ENCODE measurements around the gene SPDYE2B.
"Not testable (repeated sequence)": the region's sequence is repeated elsewhere in the genome, so short reads cannot be mapped to it uniquely, and the experiment has no call there.

SPDYE2B gene

DNA sequence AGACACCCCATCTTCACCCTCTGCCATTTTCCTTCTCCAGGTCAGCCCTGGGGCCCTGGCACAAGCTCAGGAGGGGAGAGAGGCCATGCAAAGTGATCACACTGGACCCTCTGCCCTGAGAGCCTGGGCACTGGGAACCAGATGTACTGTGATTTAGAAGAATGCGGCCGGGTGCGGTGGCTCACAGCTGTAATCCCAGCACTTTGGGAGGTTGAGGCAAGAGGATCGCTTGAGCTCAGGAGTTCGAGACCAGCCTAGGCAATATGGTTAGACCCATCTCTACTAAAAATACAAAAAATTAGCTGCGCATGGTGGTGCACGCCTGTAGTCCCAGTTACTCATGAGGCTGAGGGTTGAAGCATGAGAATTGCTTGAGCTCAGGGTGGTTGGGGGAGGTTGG is 2.3 kb upstream of the SPDYE2B start:
- DNase-seq, result peak; percentile 52

GRCh38 chr7:102664765-102665164 is 14.6 kb downstream of the SPDYE2B start:
- peak; percentile 43 for DNase-seq

DNA sequence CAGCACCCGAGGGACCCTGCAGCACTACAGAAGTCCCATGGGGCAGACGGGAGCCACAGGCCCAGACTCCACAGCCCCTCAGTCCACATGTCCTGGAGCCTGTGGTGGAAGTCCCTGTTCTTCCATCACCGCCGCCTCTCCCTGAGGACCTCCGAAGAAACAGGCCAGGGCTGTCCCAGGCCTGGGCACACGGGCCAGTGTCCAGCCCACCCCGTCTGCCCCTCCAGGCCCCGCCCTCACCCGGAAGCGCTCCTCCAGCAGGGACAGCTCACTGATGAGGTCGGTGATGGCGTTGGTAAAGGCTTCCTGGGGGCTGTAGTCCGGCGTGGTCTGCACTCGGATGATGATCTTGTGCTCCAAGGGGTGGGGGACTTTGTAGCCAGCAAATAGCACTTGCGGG is 16.7 kb downstream of the SPDYE2B start:
- DNase-seq, result not testable (repeated sequence)

DNA sequence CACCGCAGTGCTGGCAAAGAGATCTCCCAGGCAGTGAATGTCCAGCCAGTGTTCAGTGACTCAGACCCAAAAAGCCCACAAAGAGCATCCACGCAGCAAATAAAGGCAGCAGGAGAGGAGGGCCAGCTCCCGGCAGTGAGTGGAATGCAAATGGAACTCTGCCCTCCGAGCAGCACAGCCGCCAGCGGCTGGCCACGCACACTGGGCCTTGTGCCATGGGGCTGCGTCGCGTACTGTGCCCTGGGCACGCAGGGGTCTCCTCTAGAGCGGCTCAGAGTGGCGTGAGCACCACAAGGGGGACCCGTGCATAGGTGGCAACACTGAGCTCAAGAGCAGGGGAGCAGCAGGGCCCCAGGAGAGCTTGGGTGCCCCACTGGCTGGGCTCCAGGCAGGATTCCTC is 17.4 kb downstream of the SPDYE2B start:
- DNase-seq, result not testable (repeated sequence)

- DNase-seq, result not testable (repeated sequence)
These were observed 21.2 kb downstream of the SPDYE2B start, which contains the start of gene POLR2J2 for GRCh38 chr7:102671166-102671955. Gene POLR2J2 (minus strand): TSS chr7:102671663. CDS start chr7:102671601, 62 bp downstream.

DNA sequence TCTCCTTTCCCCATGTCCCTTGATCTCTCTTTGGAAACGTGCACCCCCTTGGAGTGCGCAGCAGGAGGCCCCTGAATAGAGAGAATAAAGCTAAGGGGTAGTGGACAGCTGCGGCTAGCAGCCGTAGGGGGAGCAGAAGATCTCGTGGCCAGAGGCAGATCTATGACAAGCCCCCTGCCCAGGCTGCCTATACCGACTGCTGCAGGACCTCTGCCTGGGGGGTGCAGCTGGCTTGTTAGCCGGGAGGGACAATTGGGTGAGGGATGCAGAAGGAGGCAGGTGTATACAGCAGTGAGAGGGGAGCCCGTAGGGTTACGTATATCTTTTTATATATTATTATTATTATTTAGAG is 21.8 kb downstream of the SPDYE2B start:
- not testable (repeated sequence) for DNase-seq

GRCh38 chr7:102673447-102674067 is 23.4 kb downstream of the SPDYE2B start:
- peak; percentile 52 for DNase-seq

GRCh38 chr7:102675545-102675944 is 25.4 kb downstream of the SPDYE2B start:
- peak; percentile 67 for DNase-seq

- not testable (repeated sequence) for DNase-seq
These were observed 30.7 kb downstream of the SPDYE2B start for GRCh38 chr7:102680780-102681179.

- not testable (repeated sequence) for DNase-seq
These were observed 32.4 kb downstream of the SPDYE2B start for GRCh38 chr7:102682560-102682959.

- DNase-seq, result not testable (repeated sequence)
These were observed 38.3 kb downstream of the SPDYE2B start for GRCh38 chr7:102688299-102689036.

DNA sequence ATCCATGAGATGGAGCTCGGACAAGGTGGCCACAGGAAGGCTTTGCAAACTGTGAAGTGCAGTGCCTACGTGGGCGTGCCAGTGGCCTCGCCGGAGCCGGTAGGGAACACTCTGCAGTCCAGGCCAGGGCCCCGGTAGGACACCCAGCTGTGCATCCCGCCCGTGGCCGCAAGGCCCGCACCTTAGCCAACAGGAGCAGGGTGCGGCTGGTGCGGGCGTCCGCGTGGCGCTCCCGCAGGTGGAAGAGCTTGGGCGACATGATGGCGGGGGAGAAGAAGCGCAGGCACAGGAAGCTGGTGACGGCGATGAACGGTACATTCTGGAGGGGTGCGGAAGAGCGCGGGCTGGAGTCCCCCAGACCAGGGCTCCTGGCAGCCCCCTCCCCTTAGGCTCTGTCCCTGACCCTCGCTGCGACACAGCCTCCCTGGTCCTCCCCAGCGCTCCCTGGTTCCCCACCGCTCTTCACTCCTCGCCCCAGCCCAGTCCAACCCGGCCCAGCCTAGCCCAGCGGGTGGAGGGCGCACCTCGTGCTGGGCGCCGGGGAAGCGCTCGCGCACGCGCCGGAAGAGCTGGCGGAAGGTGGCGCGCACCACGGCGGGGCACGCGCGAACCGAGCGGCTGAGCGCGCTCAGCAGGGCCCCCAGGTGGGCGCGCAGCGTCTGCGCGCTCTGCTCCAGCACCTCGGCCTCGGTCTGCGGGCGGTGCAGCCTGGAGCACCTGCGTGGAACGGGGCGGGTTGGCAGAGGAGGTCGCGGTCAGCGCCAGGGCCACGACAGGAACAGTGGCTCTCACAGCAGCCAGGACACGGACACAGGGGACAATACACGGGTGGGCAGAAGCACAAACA is 39.5 kb downstream of the SPDYE2B start:
- DNase-seq, result peak; percentile 60

DNA sequence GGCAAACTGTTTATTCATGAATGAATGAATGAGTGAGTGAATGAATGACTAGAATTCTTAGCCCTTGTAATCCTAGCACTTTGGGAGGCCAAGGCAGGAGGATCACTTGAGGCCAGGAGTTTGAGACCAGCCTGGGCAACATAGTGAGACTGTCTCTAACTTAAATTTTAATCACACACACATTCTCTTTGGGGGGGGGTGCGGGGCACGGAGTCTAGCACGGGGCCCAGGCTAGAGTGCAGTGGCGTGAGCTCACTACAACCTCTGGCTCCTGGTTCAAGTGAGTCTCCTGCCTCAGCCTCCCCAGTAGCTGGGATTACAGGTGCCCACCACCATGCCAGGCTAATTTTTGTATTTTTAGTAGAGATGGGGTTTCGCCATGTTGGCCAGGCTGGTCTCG is 40.5 kb downstream of the SPDYE2B start:
- not testable (repeated sequence) for DNase-seq

GRCh38 chr7:102694008-102694407 is 43.9 kb downstream of the SPDYE2B start:
- DNase-seq, result not testable (repeated sequence)

DNA sequence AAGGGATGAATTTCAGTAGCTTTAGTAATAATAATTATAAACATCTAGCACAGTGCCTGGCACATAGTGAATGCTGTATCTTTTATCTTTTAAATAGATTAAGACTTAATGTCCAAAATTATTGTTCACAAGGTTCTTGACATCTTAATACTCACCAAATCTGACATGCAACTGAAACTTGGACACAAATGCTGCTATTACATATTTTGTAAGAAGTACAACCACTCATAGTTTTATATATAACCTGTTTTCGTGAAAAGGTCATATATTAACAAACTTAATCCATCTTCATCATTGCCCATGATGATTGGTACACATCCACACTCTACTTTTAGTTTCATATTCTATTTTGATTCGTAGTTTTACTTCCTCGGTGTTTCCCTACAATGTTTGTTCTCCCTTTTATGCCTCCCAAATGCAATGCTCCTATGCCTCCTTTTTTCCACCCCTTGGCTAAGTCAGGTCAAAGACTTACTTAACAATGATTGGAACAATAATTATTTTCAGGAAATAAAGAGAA is 45.0 kb downstream of the SPDYE2B start:
- DNase-seq, result not testable (repeated sequence)

- DNase-seq, result not testable (repeated sequence)
These were observed 45.9 kb downstream of the SPDYE2B start for GRCh38 chr7:102696009-102696408.

DNA sequence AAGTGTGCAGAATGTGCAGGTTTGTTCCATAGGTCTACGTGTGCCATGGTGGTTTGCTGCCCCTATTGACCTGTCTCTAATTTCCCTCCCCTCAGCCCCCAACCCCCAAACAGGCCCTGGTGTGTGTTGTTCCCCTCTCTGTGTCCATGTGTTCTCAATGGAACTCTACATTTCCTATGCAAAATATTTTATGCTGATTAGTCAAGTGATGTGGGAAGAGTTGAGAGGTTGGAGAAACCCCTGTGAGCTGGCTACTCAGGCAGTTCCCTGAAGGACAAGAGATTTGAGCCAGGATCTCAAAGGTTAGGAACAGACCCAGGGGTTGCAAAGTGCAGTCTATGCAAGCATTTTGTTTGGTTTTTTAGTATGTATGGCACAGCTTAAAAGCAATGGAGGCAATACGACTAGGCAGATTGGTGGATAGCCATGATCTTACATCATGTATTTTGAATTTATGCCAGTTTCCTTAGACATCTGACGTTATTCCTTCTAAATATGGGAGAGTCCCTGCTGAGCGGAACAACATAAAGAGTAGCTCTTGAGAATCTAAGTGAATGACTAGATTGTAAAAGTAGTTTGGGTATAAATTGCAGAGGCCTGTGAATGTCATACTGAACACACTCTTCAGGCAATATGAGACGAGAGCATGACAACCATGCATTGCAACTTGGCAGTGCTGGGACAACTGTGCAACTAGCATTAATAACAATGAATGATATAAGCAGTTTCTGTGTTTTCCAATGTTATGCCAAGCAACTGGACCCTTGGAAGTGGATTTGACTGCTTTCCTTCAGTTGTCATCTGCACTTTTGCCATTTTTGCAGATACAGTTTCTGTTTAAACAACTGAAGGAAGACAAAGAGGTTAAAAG is 47.8 kb downstream of the SPDYE2B start:
- DNase-seq, result not testable (repeated sequence)

DNA sequence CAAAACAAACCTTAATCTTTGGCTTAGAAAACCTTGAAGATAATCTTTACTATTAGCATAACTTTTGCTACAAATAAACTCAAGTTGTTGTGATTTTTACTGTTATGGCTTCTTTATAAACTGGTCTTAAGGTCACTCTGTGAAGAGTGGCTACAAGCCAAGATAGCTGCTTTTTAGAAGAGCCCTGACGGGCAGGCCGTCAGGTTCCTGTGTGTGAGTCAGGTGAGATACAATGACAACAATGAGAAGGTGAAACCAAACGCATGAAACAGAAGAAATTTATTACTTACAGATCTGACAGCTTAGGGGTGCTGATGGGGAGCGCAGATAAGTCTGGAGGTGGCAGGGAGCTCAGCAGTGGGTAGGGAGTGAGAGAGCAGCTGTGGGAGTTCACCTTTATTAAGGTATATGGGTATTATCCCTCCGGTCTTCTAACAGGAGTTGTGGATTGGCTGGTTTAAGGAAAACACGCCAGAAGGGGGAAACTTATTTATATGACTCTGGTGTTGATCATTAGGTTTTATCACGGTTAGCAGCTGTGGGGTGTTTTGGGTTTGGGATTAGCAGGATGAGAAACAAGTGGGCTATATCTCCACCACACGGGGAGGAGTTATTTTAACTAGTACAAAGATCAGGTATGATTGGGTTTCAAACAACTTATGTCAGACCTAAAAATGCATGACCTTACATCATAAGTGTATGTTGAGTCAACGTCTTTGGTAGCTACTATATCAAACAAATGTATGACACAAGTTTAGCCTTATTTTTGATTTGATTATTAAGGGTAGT is 49.0 kb downstream of the SPDYE2B start:
- DNase-seq, result not testable (repeated sequence)
